GM18858 (cell line): ENCODE data around the gene STX10.
"Not testable (repeated sequence)": the region's sequence is repeated elsewhere in the genome, so short reads cannot be mapped to it uniquely, and the experiment has no call there.

Source experiments
- ATAC-seq: cut with Tn5 transposase; IDR thresholded peaks from one replicate; pipeline ENCODE4 v1.9.1; 2021; ENCODE audit not compliant: unreplicated experiment

The STX10 gene

GRCh38 chr19:13150187-13150930 is at the start of gene STX10, which contains the start of gene IER2:
Gene STX10, minus strand, starts transcription at chr19:13150375. Its CDS starts 202 bp downstream, at chr19:13150173.
Gene IER2, plus strand, starts transcription at chr19:13150411. Its CDS starts 2,776 bp downstream, at chr19:13153187.
- ATAC-seq, result peak; percentile 25

GRCh38 chr19:13198634-13199033 is 48.5 kb upstream of the STX10 start:
- ATAC-seq, result no peak

- ATAC-seq, result no peak
Observed at GRCh38 chr19:13195678-13196077, 45.5 kb upstream of the STX10 start.

- no peak for ATAC-seq
Observed at GRCh38 chr19:13190781-13191540, 40.8 kb upstream of the STX10 start.

- no peak for ATAC-seq
Observed at GRCh38 chr19:13189600-13189999, 39.4 kb upstream of the STX10 start.

GRCh38 chr19:13187419-13187818 is 37.2 kb upstream of the STX10 start:
- no peak for ATAC-seq

GRCh38 chr19:13186688-13187087 is 36.5 kb upstream of the STX10 start:
- not testable (repeated sequence) for ATAC-seq

- not testable (repeated sequence) for ATAC-seq
Observed at GRCh38 chr19:13185763-13186657, 35.8 kb upstream of the STX10 start.

- not testable (repeated sequence) for ATAC-seq
Observed at GRCh38 chr19:13184926-13185325, 34.8 kb upstream of the STX10 start.

- ATAC-seq, result no peak
Observed at GRCh38 chr19:13181747-13182388, 31.7 kb upstream of the STX10 start.

GRCh38 chr19:13178291-13178690 is 28.1 kb upstream of the STX10 start:
- not testable (repeated sequence) for ATAC-seq

- ATAC-seq, result not testable (repeated sequence)
Observed at GRCh38 chr19:13177584-13177983, 27.4 kb upstream of the STX10 start.

- no peak for ATAC-seq
Observed at GRCh38 chr19:13176345-13176744, 26.2 kb upstream of the STX10 start.

GRCh38 chr19:13173139-13173737 is 23.1 kb upstream of the STX10 start:
- no peak for ATAC-seq

GRCh38 chr19:13172346-13173138 is 22.4 kb upstream of the STX10 start:
- ATAC-seq, result no peak

- ATAC-seq, result no peak
Observed at GRCh38 chr19:13171146-13171545, 21.0 kb upstream of the STX10 start.

GRCh38 chr19:13169769-13170168 is 19.6 kb upstream of the STX10 start:
- no peak for ATAC-seq

GRCh38 chr19:13166151-13166550 is 16.0 kb upstream of the STX10 start:
- not testable (repeated sequence) for ATAC-seq
